CD8-positive, alpha-beta memory T cell (primary cell): Measurements from ENCODE around the gene STAT1. TPM values are rescaled to one million over a fixed set of nuclear protein-coding genes. Genes with fewer than 3 reads are reported as not detected.

Experiments
- CTCF ChIA-PET: fragments of 350-600 bp; sonication (Branson Sonifier 250); formaldehyde crosslinking; loops from one replicate; lab custom pipeline; 2021; ENCODE audit warnings: antibody characterized with exemption; lab: Charles Lee
- POLR2A ChIA-PET: fragments of 350-600 bp; sonication (Branson Sonifier 250); formaldehyde crosslinking; loops from one replicate; lab custom pipeline; 2021; ENCODE audit warnings: antibody characterized with exemption; lab: Charles Lee
- DNase-seq, 5 donors: peaks; one replicate each; pipeline versions ENCODE4 v3.0.0 to v3.0.0-alpha.2; 2020 to 2022; ENCODE audit warnings: mixed read lengths in 1 of 5
- H3K27ac ChIP-seq: one replicate; pipeline ENCODE4 v1.7.0; 2013; ENCODE audit warnings: low read depth, mild to moderate bottlenecking, low read length, moderate library complexity
- H3K27me3 ChIP-seq: 2 replicates; pipeline ENCODE4 v1.7.0; 2013; ENCODE audit warnings: low read length, mild to moderate bottlenecking; ENCODE audit not compliant: insufficient read depth, poor library complexity, severe bottlenecking
- H3K36me3 ChIP-seq: 2 replicates; pipeline ENCODE4 v1.7.0; 2013; ENCODE audit warnings: mild to moderate bottlenecking, low read length, moderate library complexity; ENCODE audit not compliant: insufficient read depth
- H3K4me1 ChIP-seq: 2 replicates; pipeline ENCODE4 v1.7.0; 2013; ENCODE audit warnings: mild to moderate bottlenecking, low read length, moderate library complexity; ENCODE audit not compliant: insufficient read depth
- H3K4me3 ChIP-seq: 2 replicates; pipeline ENCODE4 v1.7.0; 2013; ENCODE audit warnings: mild to moderate bottlenecking, low read length
- H3K9me3 ChIP-seq: 2 replicates; pipeline ENCODE4 v1.7.0; 2013; ENCODE audit warnings: mild to moderate bottlenecking, low read length
- H3K27ac Mint-ChIP-seq, 8 donors: one replicate each; pipeline ENCODE4 v1.8.0; 2020 to 2021; ENCODE audit warnings: mixed read lengths in 8 of 8, mild to moderate bottlenecking in 6 of 8, inconsistent platforms in 3 of 8, moderate library complexity in 3 of 8
- H3K27me3 Mint-ChIP-seq, 2 donors: one replicate each; pipeline ENCODE4 v1.8.0; 2020 to 2021; ENCODE audit warnings: mixed read lengths in 2 of 2, mild to moderate bottlenecking in 1 of 2, moderate library complexity in 1 of 2
- H3K36me3 Mint-ChIP-seq, 3 donors: one replicate each; pipeline ENCODE4 v1.8.0; 2020 to 2021; ENCODE audit warnings: mixed read lengths in 3 of 3, inconsistent platforms in 1 of 3, mild to moderate bottlenecking in 1 of 3
- H3K4me1 Mint-ChIP-seq, 3 donors: one replicate each; pipeline ENCODE4 v1.8.0; 2020 to 2021; ENCODE audit warnings: mixed read lengths in 3 of 3, inconsistent platforms in 1 of 3, mild to moderate bottlenecking in 1 of 3
- H3K4me3 Mint-ChIP-seq, 7 donors: one replicate each; pipeline ENCODE4 v1.8.0; 2020 to 2021; ENCODE audit warnings: mixed read lengths in 7 of 7, mild to moderate bottlenecking in 6 of 7, moderate library complexity in 4 of 7, inconsistent platforms in 2 of 7
- H3K9me3 Mint-ChIP-seq, 5 donors: one replicate each; pipeline ENCODE4 v1.8.0; 2020 to 2022; ENCODE audit warnings: mixed read lengths in 5 of 5, mild to moderate bottlenecking in 3 of 5, moderate library complexity in 2 of 5, inconsistent platforms in 1 of 5
- polyA plus RNA-seq: library from polyadenylated mRNA; unstranded; fragments of 300-500 nt; fragmentation: Illumina TruSeq; gene quantifications from one replicate; pipeline ENCODE4 v1.2.3, GENCODE V29; 2021
- total RNA-seq, 2 experiments: library from RNA; stranded (reverse); gene quantifications; one replicate each; pipeline ENCODE4 v1.2.3, GENCODE V29; 2021

STAT1 gene
- total and polyA plus RNA-seq, 3 experiments from 2014 or later = 142 to 173 (median 145) TPM

- Histone ChIP-seq H3K27ac (no peak overlapping the region), H3K9me3 (no peaks in the 10 kb centered on the region), H3K4me1 (peaks cover 20% of the 10 kb centered on the region), H3K4me3 (no peak overlapping the region), H3K27me3 (no peaks in the 10 kb centered on the region), H3K36me3 (peaks cover 98% of the 10 kb centered on the region)
- peaks cover 22 to 98% (median 53%) of the 10 kb centered on the region in 3 donors for H3K36me3 Mint-ChIP-seq
- no peak for DNase-seq
- H3K4me1 Mint-ChIP-seq = peaks cover 14 to 28% (median 19%) of the 10 kb centered on the region in 3 donors
- no peak overlapping the region for H3K4me3 Mint-ChIP-seq
- H3K27ac Mint-ChIP-seq = peak overlapping the region in 7 of 8 donors; percentile 5 to 92 (median 74)
- ChIA-PET CTCF (interaction anchor here (2.9 kb wide), 1 partner anchor 131 kb away, joined by 8 read pairs; no protein-coding TSS in a partner anchor), POLR2A (no interaction called here)
- no peaks in the 10 kb centered on the region for H3K27me3 Mint-ChIP-seq
- no peaks in the 10 kb centered on the region for H3K9me3 Mint-ChIP-seq
Measured at GRCh38 chr2:190981333-190981732, 32.6 kb downstream of the STAT1 start.

- H3K27ac ChIP-seq = no peak overlapping the region
- no peak for DNase-seq
- Mint-ChIP-seq H3K9me3 (no peaks in the 10 kb centered on the region), H3K27me3 (no peaks in the 10 kb centered on the region), H3K36me3 (peaks cover 22 to 98% (median 53%) of the 10 kb centered on the region in 3 donors), H3K4me1 (peaks cover 14 to 28% (median 15%) of the 10 kb centered on the region in 3 donors), H3K27ac (peak overlapping the region; percentile 5 to 92 (median 75)), H3K4me3 (no peak overlapping the region)
- H3K4me3 ChIP-seq = no peak overlapping the region
- H3K36me3 ChIP-seq = peaks cover 98% of the 10 kb centered on the region
- POLR2A ChIA-PET = no interaction called here
- no peaks in the 10 kb centered on the region for H3K27me3 ChIP-seq
- no peaks in the 10 kb centered on the region for H3K9me3 ChIP-seq
- CTCF ChIA-PET = interaction anchor here (2.9 kb wide), 1 partner anchor 130 kb away, joined by 8 read pairs; no protein-coding TSS in a partner anchor
- peaks cover 20% of the 10 kb centered on the region for H3K4me1 ChIP-seq
Measured at GRCh38 chr2:190980630-190981209, 33.3 kb downstream of the STAT1 start.

GRCh38 chr2:190979906-190980629 is 33.9 kb downstream of the STAT1 start:
- peaks cover 12 to 23% (median 12%) of the 10 kb centered on the region in 3 donors for H3K4me1 Mint-ChIP-seq
- Histone ChIP-seq H3K27me3 (no peaks in the 10 kb centered on the region), H3K9me3 (no peaks in the 10 kb centered on the region), H3K4me1 (peaks cover 20% of the 10 kb centered on the region), H3K36me3 (peaks cover 98% of the 10 kb centered on the region), H3K27ac (no peak overlapping the region), H3K4me3 (no peak overlapping the region)
- CTCF ChIA-PET = interaction anchor here (0.8 to 2.9 kb wide), 2 partner anchors 14 to 130 kb away, joined by 3 to 8 read pairs; no protein-coding TSS in a partner anchor
- DNase-seq = no peak
- POLR2A ChIA-PET = no interaction called here
- H3K36me3 Mint-ChIP-seq = peaks cover 22 to 98% (median 50%) of the 10 kb centered on the region in 3 donors
- H3K27me3 Mint-ChIP-seq = no peaks in the 10 kb centered on the region
- no peak overlapping the region for H3K4me3 Mint-ChIP-seq
- H3K27ac Mint-ChIP-seq = peak overlapping the region; percentile 17 to 92 (median 52)
- no peaks in the 10 kb centered on the region for H3K9me3 Mint-ChIP-seq

- POLR2A ChIA-PET = no interaction called here
Measured at GRCh38 chr2:190978389-190979053, 35.5 kb downstream of the STAT1 start.

GRCh38 chr2:190977505-190977904 is 36.5 kb downstream of the STAT1 start:
- Histone ChIP-seq H3K4me3 (no peak overlapping the region), H3K27ac (no peak overlapping the region), H3K27me3 (no peaks in the 10 kb centered on the region), H3K4me1 (peaks cover 13% of the 10 kb centered on the region), H3K36me3 (peaks cover 97% of the 10 kb centered on the region), H3K9me3 (no peaks in the 10 kb centered on the region)
- no peaks in the 10 kb centered on the region for H3K9me3 Mint-ChIP-seq
- ChIA-PET CTCF (no interaction called here), POLR2A (no interaction called here)
- peaks cover 22 to 97% (median 49%) of the 10 kb centered on the region in 3 donors for H3K36me3 Mint-ChIP-seq
- H3K27ac Mint-ChIP-seq = peak overlapping the region in 7 of 8 donors; percentile 17 to 85 (median 53)
- H3K4me1 Mint-ChIP-seq = peaks cover 5 to 17% (median 7%) of the 10 kb centered on the region in 3 donors
- DNase-seq = no peak
- no peak overlapping the region for H3K4me3 Mint-ChIP-seq
- H3K27me3 Mint-ChIP-seq = no peaks in the 10 kb centered on the region

More at GRCh38 chr2:190978389-190979053, 35.5 kb downstream of the STAT1 start:
- Mint-ChIP-seq H3K4me3 (no peak overlapping the region), H3K27me3 (no peaks in the 10 kb centered on the region), H3K36me3 (peaks cover 22 to 98% (median 52%) of the 10 kb centered on the region in 3 donors), H3K9me3 (no peaks in the 10 kb centered on the region), H3K4me1 (peaks cover 7 to 17% (median 8%) of the 10 kb centered on the region in 3 donors), H3K27ac (peak overlapping the region in 5 of 8 donors; percentile 51 to 81 (median 61))
- peaks cover 98% of the 10 kb centered on the region for H3K36me3 ChIP-seq
- CTCF ChIA-PET = no interaction called here
- peaks cover 20% of the 10 kb centered on the region for H3K4me1 ChIP-seq
- no peak for DNase-seq
- H3K9me3 ChIP-seq = no peaks in the 10 kb centered on the region
- no peaks in the 10 kb centered on the region for H3K27me3 ChIP-seq
- H3K4me3 ChIP-seq = no peak overlapping the region
- H3K27ac ChIP-seq = no peak overlapping the region

GRCh38 chr2:190976521-190976920 is 37.5 kb downstream of the STAT1 start:
- Histone ChIP-seq H3K4me1 (peaks cover 3% of the 10 kb centered on the region), H3K27ac (no peak overlapping the region), H3K36me3 (peaks cover 93% of the 10 kb centered on the region), H3K27me3 (no peaks in the 10 kb centered on the region), H3K9me3 (no peaks in the 10 kb centered on the region), H3K4me3 (no peak overlapping the region)
- Mint-ChIP-seq H3K36me3 (peaks cover 22 to 97% (median 47%) of the 10 kb centered on the region in 3 donors), H3K4me1 (peaks cover 0 to 10% (median 7%) of the 10 kb centered on the region in 3 donors), H3K27ac (peak overlapping the region in 6 of 8 donors; percentile 9 to 80 (median 36)), H3K9me3 (no peaks in the 10 kb centered on the region), H3K27me3 (no peaks in the 10 kb centered on the region), H3K4me3 (no peak overlapping the region)
- POLR2A ChIA-PET = no interaction called here
- CTCF ChIA-PET = interaction anchor here (1.5 kb wide), 1 partner anchor 29 kb away, joined by 3 read pairs; no protein-coding TSS in a partner anchor
- DNase-seq = no peak

- peaks cover 13 to 97% (median 43%) of the 10 kb centered on the region in 3 donors for H3K36me3 Mint-ChIP-seq
- no peaks in the 10 kb centered on the region for H3K27me3 ChIP-seq
- POLR2A ChIA-PET = no interaction called here
- H3K4me3 Mint-ChIP-seq = no peak overlapping the region
- DNase-seq = no peak
- peaks cover 3 to 8% (median 5%) of the 10 kb centered on the region in 3 donors for H3K4me1 Mint-ChIP-seq
- H3K9me3 ChIP-seq = no peaks in the 10 kb centered on the region
- no peak overlapping the region for H3K27ac ChIP-seq
- H3K36me3 ChIP-seq = peaks cover 92% of the 10 kb centered on the region
- H3K4me3 ChIP-seq = no peak overlapping the region
- CTCF ChIA-PET = interaction anchor here (1.3 kb wide), 1 partner anchor 125 kb away, joined by 4 read pairs; no protein-coding TSS in a partner anchor
- no peaks in the 10 kb centered on the region for H3K4me1 ChIP-seq
- H3K9me3 Mint-ChIP-seq = no peaks in the 10 kb centered on the region
- H3K27me3 Mint-ChIP-seq = peaks cover 0 to 2% of the 10 kb centered on the region in 2 donors
- peak overlapping the region; percentile 33 to 77 (median 56) for H3K27ac Mint-ChIP-seq
Measured at GRCh38 chr2:190974629-190975361, 39.2 kb downstream of the STAT1 start.
